Suprapubic skin (tissue), 4 donors: ENCODE data around the gene DSCAML1.

ENCODE experiments used
- CTCF ChIP-seq, 2 donors: fragments of 200-600 bp in 1 of 2; fragments of 450-650 bp in 1 of 2; sonication (generic) in 1 of 2; IDR thresholded peaks; one replicate each; pipeline ENCODE4 v1.5.1; 2016 to 2019; ENCODE audit warnings: antibody characterized with exemption in 2 of 2, mild to moderate bottlenecking in 1 of 2, moderate library complexity in 1 of 2
- EP300 ChIP-seq: sonication (generic); formaldehyde crosslinking; IDR thresholded peaks from one replicate; pipeline ENCODE4 v1.6.1; 2017; ENCODE audit warnings: antibody characterized with exemption
- POLR2A ChIP-seq, 2 donors: fragments of 450-650 bp; IDR thresholded peaks; one replicate each; pipeline ENCODE4 v1.6.1; 2017; ENCODE audit warnings: antibody characterized with exemption in 2 of 2, mild to moderate bottlenecking in 2 of 2, moderate library complexity in 2 of 2
- POLR2AphosphoS5 ChIP-seq, 3 donors: sonication (generic); formaldehyde crosslinking; IDR thresholded peaks; one replicate each; pipeline ENCODE4 v1.6.1; 2017; ENCODE audit warnings: antibody characterized with exemption in 3 of 3

GRCh38 chr11:117724104-117724503, 72.9 kb downstream of the DSCAML1 start:
- no peak for TF ChIP-seq CTCF (IDR thresholded peaks at IDR 0.05)
- no peak for TF ChIP-seq POLR2A (IDR thresholded peaks at IDR 0.05)
- TF ChIP-seq EP300 = no peak
- no peak for TF ChIP-seq POLR2AphosphoS5 (IDR thresholded peaks at IDR 0.05)
